ENCODE data around the gene JAKMIP1.

JAKMIP1 gene

GRCh38 chr4:6207602-6208001, 7.3 kb upstream of the JAKMIP1 start:
- no peaks in the 10 kb centered on the region for H3K36me3 ChIP-seq (replicated peaks)

GRCh38 chr4:6206771-6207290, 6.5 kb upstream of the JAKMIP1 start:
- Histone ChIP-seq H3K36me3 (replicated peaks) (no peaks in the 10 kb centered on the region), H3K4me3 (ENCODE audit: low read depth, low read length) (no peak overlapping the region), H3K27me3 (replicated peaks) (no peaks in the 10 kb centered on the region), H3K27ac (no peak overlapping the region)
- TF ChIP-seq CTCF (IDR thresholded peaks at IDR 0.05; ENCODE audit: low read depth, low read length, missing control alignments) = no peak
- in situ Hi-C loops (cut with HindIII; ENCODE audit: low pct_ligation_motif_present, low sequenced_read_pairs) = no loop called here
- DNase-seq = no peak

More at GRCh38 chr4:6207602-6208001, 7.3 kb upstream of the JAKMIP1 start:
- Histone ChIP-seq H3K27ac (no peak overlapping the region), H3K27me3 (replicated peaks) (no peaks in the 10 kb centered on the region), H3K4me3 (ENCODE audit: low read depth, low read length) (no peak overlapping the region)
- in situ Hi-C loops (cut with HindIII; ENCODE audit: low pct_ligation_motif_present, low sequenced_read_pairs) = no loop called here
- TF ChIP-seq CTCF (IDR thresholded peaks at IDR 0.05; ENCODE audit: low read depth, low read length, missing control alignments) = no peak
- no peak for DNase-seq

DNA sequence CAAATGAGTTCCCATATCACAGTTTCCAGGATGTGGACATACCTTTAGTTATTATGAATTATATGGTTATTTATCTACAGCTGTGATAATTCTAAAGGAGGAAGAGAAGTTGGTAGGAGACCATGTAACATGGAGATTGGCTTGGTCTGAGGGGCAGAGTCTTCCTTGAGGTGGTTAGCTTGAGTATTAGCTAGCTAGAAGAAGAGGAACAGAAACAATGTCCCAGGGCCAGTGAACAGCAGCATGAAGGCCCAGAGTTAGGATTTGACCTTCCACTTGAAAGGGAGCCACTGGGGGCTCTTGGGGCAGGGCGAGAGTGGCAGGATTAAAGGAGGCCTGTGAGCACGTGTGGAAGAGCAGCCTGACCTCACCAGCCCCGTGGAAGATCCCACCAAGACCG, 5.6 kb upstream of the JAKMIP1 start:
- no peak for DNase-seq
- in situ Hi-C loops (cut with HindIII; ENCODE audit: low pct_ligation_motif_present, low sequenced_read_pairs) = no loop called here
- H3K36me3 ChIP-seq (replicated peaks) = no peaks in the 10 kb centered on the region
- H3K4me3 ChIP-seq (ENCODE audit: low read depth, low read length) = no peak overlapping the region
- no peak overlapping the region for H3K27ac ChIP-seq
- no peak for TF ChIP-seq CTCF (IDR thresholded peaks at IDR 0.05; ENCODE audit: low read depth, low read length, missing control alignments)
- H3K27me3 ChIP-seq (replicated peaks) = peaks cover 2% of the 10 kb centered on the region

DNA sequence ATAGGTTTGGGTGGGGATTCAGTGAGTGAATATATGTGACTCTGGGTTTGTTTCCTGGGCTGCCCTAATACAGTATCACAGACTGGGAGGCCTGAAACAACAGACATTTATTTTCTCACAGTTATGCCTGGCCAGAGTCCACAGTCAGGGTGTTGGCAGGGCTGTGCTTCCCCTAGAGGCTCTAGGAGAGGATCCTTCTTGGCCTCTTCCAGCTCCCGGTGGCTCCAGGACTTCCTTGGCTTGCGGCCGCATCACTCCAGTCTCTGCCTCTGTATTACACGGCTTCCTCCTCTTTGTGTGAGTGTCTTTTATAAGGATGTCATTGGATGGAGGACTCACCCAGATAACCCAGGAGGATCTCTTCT, 5.2 kb upstream of the JAKMIP1 start:
- no peak for TF ChIP-seq CTCF (IDR thresholded peaks at IDR 0.05; ENCODE audit: low read depth, low read length, missing control alignments)
- no peak overlapping the region for H3K4me3 ChIP-seq (ENCODE audit: low read depth, low read length)
- in situ Hi-C loops (cut with HindIII; ENCODE audit: low pct_ligation_motif_present, low sequenced_read_pairs) = no loop called here
- H3K36me3 ChIP-seq (replicated peaks) = no peaks in the 10 kb centered on the region
- peaks cover 6% of the 10 kb centered on the region for H3K27me3 ChIP-seq (replicated peaks)
- no peak overlapping the region for H3K27ac ChIP-seq
- no peak for DNase-seq

GRCh38 chr4:6204871-6205566, 4.7 kb upstream of the JAKMIP1 start:
- Histone ChIP-seq H3K36me3 (replicated peaks) (no peaks in the 10 kb centered on the region), H3K27ac (no peak overlapping the region), H3K4me3 (ENCODE audit: low read depth, low read length) (no peak overlapping the region), H3K27me3 (replicated peaks) (peaks cover 6% of the 10 kb centered on the region)
- no peak for DNase-seq
- TF ChIP-seq CTCF (IDR thresholded peaks at IDR 0.05; ENCODE audit: low read depth, low read length, missing control alignments) = no peak
- in situ Hi-C loops (cut with HindIII; ENCODE audit: low pct_ligation_motif_present, low sequenced_read_pairs) = no loop called here

- Histone ChIP-seq H3K27me3 (replicated peaks) (peaks cover 12% of the 10 kb centered on the region), H3K36me3 (replicated peaks) (no peaks in the 10 kb centered on the region), H3K27ac (no peak overlapping the region), H3K4me3 (ENCODE audit: low read depth, low read length) (no peak overlapping the region)
- in situ Hi-C loops (cut with HindIII; ENCODE audit: low pct_ligation_motif_present, low sequenced_read_pairs) = no loop called here
- TF ChIP-seq CTCF (IDR thresholded peaks at IDR 0.05; ENCODE audit: low read depth, low read length, missing control alignments) = no peak
- DNase-seq = no peak
Observed at GRCh38 chr4:6204098-6204497, 3.7 kb upstream of the JAKMIP1 start.

Data from brain microvascular endothelial cell (primary cell).